GM23248 (cell line): ENCODE results near the gene YWHAB.

Experiments
- EZH2 ChIP-seq: fragments of 200-600 bp; sonication (generic); IDR thresholded peaks from 2 replicates; pipeline ENCODE4 v1.6.1; 2018; ENCODE audit warnings: antibody characterized with exemption, mild to moderate bottlenecking; ENCODE audit not compliant: insufficient read depth, poor library complexity, severe bottlenecking
- EZH2phosphoT487 ChIP-seq: fragments of 200-600 bp; sonication (generic); IDR thresholded peaks from 2 replicates; pipeline ENCODE4 v1.6.1; 2018; ENCODE audit warnings: antibody characterized with exemption, moderate library complexity, mild to moderate bottlenecking, low read depth; ENCODE audit not compliant: insufficient read depth

GRCh38 chr20:44850837-44851236 is 34.7 kb upstream of the YWHAB start:
- no peak for TF ChIP-seq EZH2
- no peak for TF ChIP-seq EZH2phosphoT487
